Measurements from ENCODE around the gene COX6A1. TPM values are rescaled to one million over a fixed set of nuclear protein-coding genes. Genes with fewer than 3 reads are reported as not detected.

COX6A1 gene
- total and polyA plus RNA-seq, 2 of the 13 experiments (the other 11 are each of a cell fraction or from before 2014, with no cell fraction given) = 542 to 673 TPM

DNA sequence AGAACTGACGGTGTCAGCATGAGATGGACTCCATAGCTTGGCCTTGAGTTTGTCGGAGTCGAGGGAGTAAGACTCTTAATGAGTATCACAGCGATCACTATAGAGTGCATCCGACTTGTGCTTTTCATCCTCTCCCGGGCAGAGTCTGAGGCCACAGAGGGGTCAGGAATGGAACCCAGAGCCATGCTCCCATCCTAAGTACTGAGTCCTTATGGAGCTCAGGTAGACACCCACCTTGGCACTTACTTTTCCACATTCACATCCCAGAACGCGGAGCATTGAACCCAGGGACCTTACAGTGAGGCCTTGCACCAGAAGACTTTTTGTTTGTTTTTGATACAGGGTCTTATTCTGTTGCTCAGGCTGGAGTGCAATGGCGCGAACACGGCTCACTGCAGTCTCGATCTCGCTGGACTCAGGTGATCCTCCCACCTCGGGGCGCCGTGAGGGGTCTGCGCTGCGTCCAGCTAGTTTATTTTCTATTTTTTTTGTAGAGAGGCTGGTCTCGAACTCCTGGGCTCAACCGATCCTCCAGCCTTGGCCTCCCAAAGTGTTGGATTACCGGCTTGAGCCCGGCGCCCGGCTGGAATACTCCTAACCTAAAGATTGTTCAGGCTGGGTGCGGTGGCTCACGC, 32.4 kb downstream of the COX6A1 start (continued):
- TF ChIP-seq, protein P1, sequence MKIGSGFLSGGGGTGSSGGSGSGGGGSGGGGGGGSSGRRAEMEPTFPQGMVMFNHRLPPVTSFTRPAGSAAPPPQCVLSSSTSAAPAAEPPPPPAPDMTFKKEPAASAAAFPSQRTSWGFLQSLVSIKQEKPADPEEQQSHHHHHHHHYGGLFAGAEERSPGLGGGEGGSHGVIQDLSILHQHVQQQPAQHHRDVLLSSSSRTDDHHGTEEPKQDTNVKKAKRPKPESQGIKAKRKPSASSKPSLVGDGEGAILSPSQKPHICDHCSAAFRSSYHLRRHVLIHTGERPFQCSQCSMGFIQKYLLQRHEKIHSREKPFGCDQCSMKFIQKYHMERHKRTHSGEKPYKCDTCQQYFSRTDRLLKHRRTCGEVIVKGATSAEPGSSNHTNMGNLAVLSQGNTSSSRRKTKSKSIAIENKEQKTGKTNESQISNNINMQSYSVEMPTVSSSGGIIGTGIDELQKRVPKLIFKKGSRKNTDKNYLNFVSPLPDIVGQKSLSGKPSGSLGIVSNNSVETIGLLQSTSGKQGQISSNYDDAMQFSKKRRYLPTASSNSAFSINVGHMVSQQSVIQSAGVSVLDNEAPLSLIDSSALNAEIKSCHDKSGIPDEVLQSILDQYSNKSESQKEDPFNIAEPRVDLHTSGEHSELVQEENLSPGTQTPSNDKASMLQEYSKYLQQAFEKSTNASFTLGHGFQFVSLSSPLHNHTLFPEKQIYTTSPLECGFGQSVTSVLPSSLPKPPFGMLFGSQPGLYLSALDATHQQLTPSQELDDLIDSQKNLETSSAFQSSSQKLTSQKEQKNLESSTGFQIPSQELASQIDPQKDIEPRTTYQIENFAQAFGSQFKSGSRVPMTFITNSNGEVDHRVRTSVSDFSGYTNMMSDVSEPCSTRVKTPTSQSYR (CRISPR knock-in tag; IDR thresholded peaks at IDR 0.05; ENCODE audit: borderline replicate concordance) = no peak
- TF ChIP-seq MYNN (CRISPR knock-in tag; IDR thresholded peaks at IDR 0.05; ENCODE audit: low read depth) = no peak
- no peak for TF ChIP-seq CEBPG (CRISPR knock-in tag; IDR thresholded peaks at IDR 0.05)
- TF ChIP-seq RFX1 (IDR thresholded peaks at IDR 0.05) = no peak
- TF ChIP-seq HOXA3 (CRISPR knock-in tag; IDR thresholded peaks at IDR 0.05) = no peak
- no peak for TF ChIP-seq ELF1 (CRISPR knock-in tag; IDR thresholded peaks at IDR 0.05)
- TF ChIP-seq, protein P2, sequence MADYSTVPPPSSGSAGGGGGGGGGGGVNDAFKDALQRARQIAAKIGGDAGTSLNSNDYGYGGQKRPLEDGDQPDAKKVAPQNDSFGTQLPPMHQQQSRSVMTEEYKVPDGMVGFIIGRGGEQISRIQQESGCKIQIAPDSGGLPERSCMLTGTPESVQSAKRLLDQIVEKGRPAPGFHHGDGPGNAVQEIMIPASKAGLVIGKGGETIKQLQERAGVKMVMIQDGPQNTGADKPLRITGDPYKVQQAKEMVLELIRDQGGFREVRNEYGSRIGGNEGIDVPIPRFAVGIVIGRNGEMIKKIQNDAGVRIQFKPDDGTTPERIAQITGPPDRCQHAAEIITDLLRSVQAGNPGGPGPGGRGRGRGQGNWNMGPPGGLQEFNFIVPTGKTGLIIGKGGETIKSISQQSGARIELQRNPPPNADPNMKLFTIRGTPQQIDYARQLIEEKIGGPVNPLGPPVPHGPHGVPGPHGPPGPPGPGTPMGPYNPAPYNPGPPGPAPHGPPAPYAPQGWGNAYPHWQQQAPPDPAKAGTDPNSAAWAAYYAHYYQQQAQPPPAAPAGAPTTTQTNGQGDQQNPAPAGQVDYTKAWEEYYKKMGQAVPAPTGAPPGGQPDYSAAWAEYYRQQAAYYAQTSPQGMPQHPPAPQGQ (CRISPR knock-in tag; IDR thresholded peaks at IDR 0.05; ENCODE audit: borderline replicate concordance) = no peak
- TF ChIP-seq, protein P3, sequence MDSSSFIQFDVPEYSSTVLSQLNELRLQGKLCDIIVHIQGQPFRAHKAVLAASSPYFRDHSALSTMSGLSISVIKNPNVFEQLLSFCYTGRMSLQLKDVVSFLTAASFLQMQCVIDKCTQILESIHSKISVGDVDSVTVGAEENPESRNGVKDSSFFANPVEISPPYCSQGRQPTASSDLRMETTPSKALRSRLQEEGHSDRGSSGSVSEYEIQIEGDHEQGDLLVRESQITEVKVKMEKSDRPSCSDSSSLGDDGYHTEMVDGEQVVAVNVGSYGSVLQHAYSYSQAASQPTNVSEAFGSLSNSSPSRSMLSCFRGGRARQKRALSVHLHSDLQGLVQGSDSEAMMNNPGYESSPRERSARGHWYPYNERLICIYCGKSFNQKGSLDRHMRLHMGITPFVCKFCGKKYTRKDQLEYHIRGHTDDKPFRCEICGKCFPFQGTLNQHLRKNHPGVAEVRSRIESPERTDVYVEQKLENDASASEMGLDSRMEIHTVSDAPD (CRISPR knock-in tag; IDR thresholded peaks at IDR 0.05) = no peak
- TF ChIP-seq, protein P4, sequence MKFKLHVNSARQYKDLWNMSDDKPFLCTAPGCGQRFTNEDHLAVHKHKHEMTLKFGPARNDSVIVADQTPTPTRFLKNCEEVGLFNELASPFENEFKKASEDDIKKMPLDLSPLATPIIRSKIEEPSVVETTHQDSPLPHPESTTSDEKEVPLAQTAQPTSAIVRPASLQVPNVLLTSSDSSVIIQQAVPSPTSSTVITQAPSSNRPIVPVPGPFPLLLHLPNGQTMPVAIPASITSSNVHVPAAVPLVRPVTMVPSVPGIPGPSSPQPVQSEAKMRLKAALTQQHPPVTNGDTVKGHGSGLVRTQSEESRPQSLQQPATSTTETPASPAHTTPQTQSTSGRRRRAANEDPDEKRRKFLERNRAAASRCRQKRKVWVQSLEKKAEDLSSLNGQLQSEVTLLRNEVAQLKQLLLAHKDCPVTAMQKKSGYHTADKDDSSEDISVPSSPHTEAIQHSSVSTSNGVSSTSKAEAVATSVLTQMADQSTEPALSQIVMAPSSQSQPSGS (CRISPR knock-in tag; IDR thresholded peaks at IDR 0.05) = no peak
- TF ChIP-seq, protein P5, sequence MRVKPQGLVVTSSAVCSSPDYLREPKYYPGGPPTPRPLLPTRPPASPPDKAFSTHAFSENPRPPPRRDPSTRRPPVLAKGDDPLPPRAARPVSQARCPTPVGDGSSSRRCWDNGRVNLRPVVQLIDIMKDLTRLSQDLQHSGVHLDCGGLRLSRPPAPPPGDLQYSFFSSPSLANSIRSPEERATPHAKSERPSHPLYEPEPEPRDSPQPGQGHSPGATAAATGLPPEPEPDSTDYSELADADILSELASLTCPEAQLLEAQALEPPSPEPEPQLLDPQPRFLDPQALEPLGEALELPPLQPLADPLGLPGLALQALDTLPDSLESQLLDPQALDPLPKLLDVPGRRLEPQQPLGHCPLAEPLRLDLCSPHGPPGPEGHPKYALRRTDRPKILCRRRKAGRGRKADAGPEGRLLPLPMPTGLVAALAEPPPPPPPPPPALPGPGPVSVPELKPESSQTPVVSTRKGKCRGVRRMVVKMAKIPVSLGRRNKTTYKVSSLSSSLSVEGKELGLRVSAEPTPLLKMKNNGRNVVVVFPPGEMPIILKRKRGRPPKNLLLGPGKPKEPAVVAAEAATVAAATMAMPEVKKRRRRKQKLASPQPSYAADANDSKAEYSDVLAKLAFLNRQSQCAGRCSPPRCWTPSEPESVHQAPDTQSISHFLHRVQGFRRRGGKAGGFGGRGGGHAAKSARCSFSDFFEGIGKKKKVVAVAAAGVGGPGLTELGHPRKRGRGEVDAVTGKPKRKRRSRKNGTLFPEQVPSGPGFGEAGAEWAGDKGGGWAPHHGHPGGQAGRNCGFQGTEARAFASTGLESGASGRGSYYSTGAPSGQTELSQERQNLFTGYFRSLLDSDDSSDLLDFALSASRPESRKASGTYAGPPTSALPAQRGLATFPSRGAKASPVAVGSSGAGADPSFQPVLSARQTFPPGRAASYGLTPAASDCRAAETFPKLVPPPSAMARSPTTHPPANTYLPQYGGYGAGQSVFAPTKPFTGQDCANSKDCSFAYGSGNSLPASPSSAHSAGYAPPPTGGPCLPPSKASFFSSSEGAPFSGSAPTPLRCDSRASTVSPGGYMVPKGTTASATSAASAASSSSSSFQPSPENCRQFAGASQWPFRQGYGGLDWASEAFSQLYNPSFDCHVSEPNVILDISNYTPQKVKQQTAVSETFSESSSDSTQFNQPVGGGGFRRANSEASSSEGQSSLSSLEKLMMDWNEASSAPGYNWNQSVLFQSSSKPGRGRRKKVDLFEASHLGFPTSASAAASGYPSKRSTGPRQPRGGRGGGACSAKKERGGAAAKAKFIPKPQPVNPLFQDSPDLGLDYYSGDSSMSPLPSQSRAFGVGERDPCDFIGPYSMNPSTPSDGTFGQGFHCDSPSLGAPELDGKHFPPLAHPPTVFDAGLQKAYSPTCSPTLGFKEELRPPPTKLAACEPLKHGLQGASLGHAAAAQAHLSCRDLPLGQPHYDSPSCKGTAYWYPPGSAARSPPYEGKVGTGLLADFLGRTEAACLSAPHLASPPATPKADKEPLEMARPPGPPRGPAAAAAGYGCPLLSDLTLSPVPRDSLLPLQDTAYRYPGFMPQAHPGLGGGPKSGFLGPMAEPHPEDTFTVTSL (CRISPR knock-in tag; IDR thresholded peaks at IDR 0.05; ENCODE audit: borderline replicate concordance) = no peak

Data from HepG2 (cell line).